Endothelial cell of umbilical vein (primary cell): Measurements from ENCODE around the gene CLRN3. TPM values are rescaled to one million over a fixed set of nuclear protein-coding genes. Genes with fewer than 3 reads are reported as not detected.

Experiments
- BruUV-seq: library from RNA; stranded (reverse); fragments of 400-500 nt; replicated peaks from 2 replicates; lab custom pipeline; 2021; lab: Mats Ljungman, UMichigan
- CTCF ChIA-PET: fragments of 300-600, 350-600 bp; sonication (Branson Sonifier 250); formaldehyde crosslinking; loops from one replicate; lab custom pipeline; 2021; ENCODE audit warnings: antibody characterized with exemption, inconsistent platforms; lab: Charles Lee
- POLR2A ChIA-PET: fragments of 300-600, 350-600 bp; sonication (Branson Sonifier 250); formaldehyde crosslinking; loops from one replicate; lab custom pipeline; 2021; ENCODE audit warnings: antibody characterized with exemption, inconsistent platforms; lab: Charles Lee
- DNase-seq: peaks from one replicate; pipeline ENCODE4 v3.0.0-alpha.2; 2011; ENCODE audit warnings: low read depth, low spot score
- FAIRE-seq: peaks from 2 replicates; lab custom pipeline; 2011; peaks lifted over from hg19 to GRCh38; lab: Jason Lieb, UNC
- H2AFZ ChIP-seq: 2 replicates; pipeline ENCODE4 v1.6.0; 2012; ENCODE audit warnings: low read depth, low read length, control low read depth, inconsistent platforms
- H3K27ac ChIP-seq: 2 replicates; pipeline ENCODE4 v1.5.1; 2011; ENCODE audit warnings: low read depth, mild to moderate bottlenecking, control low read depth, low read length, moderate library complexity; ENCODE audit not compliant: insufficient read depth
- H3K27me3 ChIP-seq, 2 experiments: 2 replicates each; pipeline versions ENCODE4 v1.6.0 to v1.6.1; 2011; ENCODE audit warnings: low read length in 2 of 2, mixed read lengths in 1 of 2; ENCODE audit not compliant: control insufficient read depth in 2 of 2, insufficient read depth in 2 of 2
- H3K36me3 ChIP-seq, 2 experiments: 2 replicates in 1 of 2; 3 replicates in 1 of 2; pipeline ENCODE4 v1.5.1; 2011; ENCODE audit warnings: low read length in 2 of 2, mild to moderate bottlenecking in 1 of 2, moderate library complexity in 1 of 2; ENCODE audit not compliant: control insufficient read depth in 2 of 2, insufficient read depth in 2 of 2; ENCODE audit errors: extremely low read depth in 1 of 2
- H3K4me1 ChIP-seq: 3 replicates; pipeline ENCODE4 v1.5.1; 2011; ENCODE audit warnings: mild to moderate bottlenecking, low read length; ENCODE audit not compliant: control insufficient read depth, insufficient read depth; ENCODE audit errors: extremely low read depth
- H3K4me2 ChIP-seq: 2 replicates; pipeline ENCODE4 v1.6.1; 2011; ENCODE audit warnings: low read length, control low read depth, mixed read lengths; ENCODE audit not compliant: insufficient read depth
- H3K4me3 ChIP-seq, 3 experiments: fragments of 200-600 bp in 1 of 3; sonication (generic), shearing (Covaris generic) in 1 of 3; replicated peaks in 1 of 3; 2 replicates each; pipeline ENCODE4 v1.5.1; 2011 to 2016; ENCODE audit warnings: control low read depth in 3 of 3, low read length in 3 of 3, mild to moderate bottlenecking in 2 of 3, inconsistent platforms in 1 of 3, low read depth in 1 of 3, moderate library complexity in 1 of 3; ENCODE audit not compliant: insufficient read depth in 1 of 3
- H3K79me2 ChIP-seq: 2 replicates; pipeline ENCODE4 v1.6.0; 2012; ENCODE audit warnings: low read length, inconsistent platforms; ENCODE audit not compliant: control insufficient read depth, insufficient read depth
- H3K9ac ChIP-seq: replicated peaks from 2 replicates; pipeline ENCODE3; 2011; ENCODE audit warnings: low read length, control low read depth; ENCODE audit not compliant: insufficient read depth; ENCODE audit errors: extremely low read depth
- H3K9me1 ChIP-seq: replicated peaks from 3 replicates; pipeline ENCODE4 v1.6.0; 2011; ENCODE audit warnings: mild to moderate bottlenecking, low read length; ENCODE audit not compliant: control insufficient read depth, insufficient read depth; ENCODE audit errors: extremely low read depth
- H3K9me3 ChIP-seq: replicated peaks from 2 replicates; pipeline ENCODE4 v1.5.1; 2012; ENCODE audit warnings: low read length, inconsistent platforms; ENCODE audit not compliant: control insufficient read depth, insufficient read depth
- H4K20me1 ChIP-seq: replicated peaks from 2 replicates; pipeline ENCODE3; 2011; ENCODE audit warnings: mild to moderate bottlenecking, low read length; ENCODE audit not compliant: control insufficient read depth, insufficient read depth; ENCODE audit errors: extremely low read depth
- CTCF ChIP-seq, 2 donors: IDR thresholded peaks; 1 replicate in 1 of 2; 2 replicates in 1 of 2; pipeline ENCODE4 v1.5.1; 2011; ENCODE audit warnings: low read length in 2 of 2, mild to moderate bottlenecking in 2 of 2, moderate library complexity in 2 of 2, control low read depth in 1 of 2, inconsistent platforms in 1 of 2, low read depth in 1 of 2; ENCODE audit not compliant: insufficient read depth in 1 of 2; ENCODE audit errors: extremely low read depth in 1 of 2
- dilution Hi-C: fragments of 300-500 bp; cut with MboI; formaldehyde crosslinking; loops from one replicate; pipeline ENCODE4 v1.15.0; 2019; ENCODE audit warnings: low sequenced_read_pairs; ENCODE audit not compliant: extremely low pct_ligation_motif_present
- intact Hi-C: fragments of 100-400 bp; cut with micrococcal nuclease; formaldehyde crosslinking; loops from one replicate; pipeline ENCODE4 v1.10.0; 2022
- polyA plus RNA-seq, 4 experiments: library from polyadenylated mRNA; depleted of rRNA in 3 of 4; stranded (reverse) in 3 of 4; unstranded in 1 of 4; fragments of >200 nt; gene quantifications; 2 replicates each; pipeline versions ENCODE4 v1.2.1 to v1.2.3, GENCODE V29; 2011 to 2012; ENCODE audit warnings: missing spikeins in 1 of 4
- total RNA-seq: library from RNA; stranded (reverse); gene quantifications from 2 replicates; pipeline ENCODE4 v1.2.3, GENCODE V29; 2021

The CLRN3 gene
- total and polyA plus RNA-seq, 2 donors (not counting 3 experiments of a cell fraction or from before 2014, with no cell fraction given): 0.07 TPM; not detected in 1

- FAIRE-seq: no peak
Observed at GRCh38 chr10:127852456-127852855, 40.3 kb downstream of the CLRN3 start.

More at GRCh38 chr10:127852456-127852855, 40.3 kb downstream of the CLRN3 start:
- Histone ChIP-seq H3K27ac (no peak overlapping the region), H2AFZ (no peak overlapping the region), H3K4me1 (no peaks in the 10 kb centered on the region), H3K79me2 (no peaks in the 10 kb centered on the region), H3K9me3 (no peaks in the 10 kb centered on the region), H3K27me3 (no peaks in the 10 kb centered on the region), H3K4me2 (no peak overlapping the region), H3K36me3 (no peaks in the 10 kb centered on the region), H3K4me3 (no peak overlapping the region), H3K9ac (no peak overlapping the region), H4K20me1 (no peaks in the 10 kb centered on the region), H3K9me1 (no peaks in the 10 kb centered on the region)
- CTCF ChIA-PET: interaction anchor here (1.4 to 3.6 kb wide), 2 partner anchors 137 to 288 kb away, joined by 4 to 67 read pairs; no protein-coding TSS in a partner anchor
- TF ChIP-seq CTCF (IDR thresholded peaks at IDR 0.05; ENCODE audit: extremely low read depth in 1 of 2, insufficient read depth in 1 of 2, low read depth in 1 of 2, low read length in 2 of 2): no peak
- intact Hi-C loops (loop anchor here (10.0 kb wide), 2 partner anchors 498 to 608 kb away; no protein-coding TSS in a partner anchor), dilution Hi-C loops (no loop called here)
- no peak for DNase-seq
- BruUV-seq: no TSS peak
- POLR2A ChIA-PET: no interaction called here
